ENCODE results near the gene ARID5B. TPM values are rescaled to one million over a fixed set of nuclear protein-coding genes. Genes with fewer than 3 reads are reported as not detected.
A peak's percentile ranks its signal among the peaks of the same experiment; 100 is the strongest.

The ARID5B gene
- total RNA-seq, 1 donor from 2014 or later = 22.8 TPM

DNA sequence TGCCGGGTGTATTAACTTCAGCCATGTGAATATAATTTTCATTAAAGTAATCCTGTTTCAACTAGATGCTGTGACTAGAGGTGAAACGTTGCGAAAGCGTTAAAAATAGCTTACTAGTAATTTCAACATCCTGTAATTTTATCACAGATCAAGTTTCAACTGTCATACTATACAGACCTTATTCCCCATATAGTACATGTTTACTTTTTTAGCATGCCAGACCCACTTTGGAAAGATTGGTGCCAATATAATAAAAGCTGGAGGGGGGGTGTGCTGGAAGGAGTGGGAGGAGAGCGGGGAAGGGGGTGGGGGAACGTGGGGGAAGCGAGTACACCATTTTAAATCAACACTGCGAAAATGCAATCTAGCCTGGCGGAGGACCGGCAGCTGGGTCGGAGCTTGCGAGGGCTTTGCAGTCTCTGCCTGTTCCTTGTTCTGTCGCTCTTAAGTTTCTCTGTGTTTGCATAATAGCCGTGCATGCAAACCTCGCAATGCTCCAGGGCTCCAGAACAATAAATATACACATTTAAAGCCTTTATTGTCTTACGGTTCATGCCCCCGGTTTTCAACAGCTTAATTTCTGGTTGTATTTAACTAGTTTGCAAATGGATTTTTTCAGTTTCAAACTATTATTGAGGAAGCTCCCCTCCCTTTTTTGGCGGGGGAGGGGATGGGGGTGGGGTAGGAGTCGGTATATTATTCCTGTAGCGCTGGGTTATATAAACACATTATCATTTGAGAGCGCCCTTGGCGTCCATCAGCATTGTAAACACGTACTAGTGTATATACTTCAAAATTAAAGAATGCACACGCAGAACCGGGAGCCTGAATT, 1.3 kb upstream of the ARID5B start:
- H3K4me3 ChIP-seq (ENCODE audit: low read depth, low read length) = peak overlapping the region; percentile 75
- no peak for TF ChIP-seq CTCF (conservative IDR thresholded peaks at IDR 0.05; ENCODE audit: low read depth, low read length)
- DNase-seq (ENCODE audit: low read depth) = peak; percentile 66

DNA sequence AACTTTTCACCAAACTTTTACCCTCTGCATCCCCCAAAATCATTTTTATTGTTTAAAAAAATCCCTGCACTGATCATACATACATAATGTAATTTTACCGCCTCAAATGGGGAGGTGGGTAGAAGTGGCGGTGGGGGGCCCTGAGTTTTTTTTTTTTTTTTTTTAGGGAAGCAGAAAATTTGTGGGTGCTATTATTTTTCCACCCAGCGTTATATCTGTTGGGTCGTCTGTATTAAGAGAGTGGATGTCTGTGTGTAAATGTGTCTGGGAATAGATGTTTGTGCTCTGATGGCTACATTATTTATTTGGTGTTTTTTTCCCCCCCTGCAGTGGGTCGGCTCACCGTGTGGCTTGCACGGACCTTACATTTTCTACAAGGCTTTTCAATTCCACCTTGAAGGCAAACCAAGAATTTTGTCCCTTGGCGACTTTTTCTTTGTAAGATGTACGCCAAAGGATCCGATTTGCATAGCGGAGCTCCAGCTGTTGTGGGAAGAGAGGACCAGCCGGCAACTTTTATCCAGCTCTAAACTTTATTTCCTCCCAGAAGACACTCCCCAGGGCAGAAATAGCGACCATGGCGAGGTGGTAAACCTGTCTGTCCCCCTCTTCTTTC, 438 bp downstream of the ARID5B start:
- TF ChIP-seq CTCF (conservative IDR thresholded peaks at IDR 0.05; ENCODE audit: low read depth, low read length) = no peak
- H3K4me3 ChIP-seq (ENCODE audit: low read depth, low read length) = peak overlapping the region; percentile 75
- no peak for DNase-seq (ENCODE audit: low read depth)

DNA sequence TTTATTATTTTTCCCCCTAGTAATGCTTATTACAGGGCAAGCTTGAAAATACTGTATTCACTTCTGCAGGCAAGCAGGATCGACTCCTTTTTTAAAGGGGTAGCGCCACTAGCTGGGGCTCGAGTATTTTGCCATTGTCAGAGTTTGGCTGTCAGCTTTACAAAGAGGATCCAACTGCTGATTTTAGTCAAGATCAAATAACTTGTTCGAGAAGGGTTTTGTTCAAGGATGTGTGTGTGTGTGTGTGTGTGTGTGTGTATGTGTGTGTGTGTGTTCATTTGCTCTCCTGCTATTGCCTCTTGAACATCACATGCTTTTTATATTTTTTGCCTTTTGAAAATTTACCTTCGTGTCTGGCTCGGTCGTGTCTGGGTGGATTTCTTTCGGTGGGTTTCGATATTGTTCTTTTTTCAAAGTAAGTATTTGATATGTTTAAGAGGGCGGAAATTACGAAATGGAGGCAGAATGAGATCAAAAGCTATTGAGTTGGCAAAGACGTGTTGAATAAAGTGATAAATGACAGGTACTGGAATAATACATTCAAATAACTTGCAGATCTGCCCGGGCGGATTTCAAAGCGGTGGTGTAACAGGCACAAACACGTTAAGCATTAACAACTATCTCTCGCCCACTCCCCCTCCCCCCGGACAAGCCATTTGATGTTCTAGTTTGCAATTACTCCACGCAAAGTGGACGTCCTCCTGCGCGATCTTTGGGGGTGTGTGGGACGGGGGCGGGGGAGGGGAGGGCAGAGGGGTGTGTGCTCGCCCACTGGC, 1.1 kb downstream of the ARID5B start:
- peak; percentile 22 for TF ChIP-seq CTCF (conservative IDR thresholded peaks at IDR 0.05; ENCODE audit: low read depth, low read length)
- DNase-seq (ENCODE audit: low read depth) = peak; percentile 51
- peak overlapping the region; percentile 75 for H3K4me3 ChIP-seq (ENCODE audit: low read depth, low read length)

- no peak for DNase-seq (ENCODE audit: low read depth)
- TF ChIP-seq CTCF (conservative IDR thresholded peaks at IDR 0.05; ENCODE audit: low read depth, low read length) = peak; percentile 42
- H3K4me3 ChIP-seq (ENCODE audit: low read depth, low read length) = peak overlapping the region; percentile 75
Observed at GRCh38 chr10:61903221-61903927, 1.9 kb downstream of the ARID5B start.

- TF ChIP-seq CTCF (conservative IDR thresholded peaks at IDR 0.05; ENCODE audit: low read depth, low read length) = no peak
- no peak for DNase-seq (ENCODE audit: low read depth)
- peak overlapping the region; percentile 75 for H3K4me3 ChIP-seq (ENCODE audit: low read depth, low read length)
Observed at GRCh38 chr10:61903928-61904344, 2.4 kb downstream of the ARID5B start.
